KMS-11 (cell line): Measurements from ENCODE around the gene IRF2BP2.

ENCODE experiments used
- H2AFZ ChIP-seq: fragments of 200-600 bp; sonication (generic); 2 replicates; pipeline ENCODE4 v1.6.1; 2016; ENCODE audit warnings: antibody characterized with exemption, mixed run types, low read depth
- H3K27ac ChIP-seq: fragments of 200-600 bp; sonication (generic); 2 replicates; pipeline ENCODE4 v1.6.1; 2016; ENCODE audit warnings: mild to moderate bottlenecking, mixed run types
- H3K27me3 ChIP-seq: fragments of 200-600 bp; sonication (generic); 2 replicates; pipeline ENCODE4 v1.6.1; 2017; ENCODE audit warnings: mild to moderate bottlenecking, low read depth, mixed run types, moderate library complexity; ENCODE audit not compliant: insufficient read depth
- H3K36me3 ChIP-seq: fragments of 200-600 bp; sonication (generic); 2 replicates; pipeline ENCODE4 v1.6.1; 2017; ENCODE audit warnings: mild to moderate bottlenecking, mixed run types; ENCODE audit not compliant: insufficient read depth
- H3K4me1 ChIP-seq: fragments of 200-600 bp; sonication (generic); 2 replicates; pipeline ENCODE4 v1.6.1; 2016; ENCODE audit warnings: mild to moderate bottlenecking, low read depth, mixed run types; ENCODE audit not compliant: poor library complexity, severe bottlenecking
- H3K4me2 ChIP-seq: fragments of 200-600 bp; sonication (generic); 2 replicates; pipeline ENCODE4 v1.7.0; 2016; ENCODE audit warnings: mild to moderate bottlenecking, mixed run types
- H3K4me3 ChIP-seq: fragments of 200-600 bp; sonication (generic); IDR thresholded peaks from 2 replicates; pipeline ENCODE4 v1.6.1; 2017; ENCODE audit warnings: low read depth, low read length, mixed read lengths; ENCODE audit not compliant: insufficient read depth
- H3K79me2 ChIP-seq: fragments of 200-600 bp; sonication (generic); 2 replicates; pipeline ENCODE4 v1.6.1; 2016; ENCODE audit warnings: low read depth, mixed run types; ENCODE audit not compliant: insufficient read depth
- H3K9ac ChIP-seq: fragments of 200-600 bp; sonication (generic); 2 replicates; pipeline ENCODE4 v1.6.1; 2016; ENCODE audit warnings: mild to moderate bottlenecking, mixed run types
- H4K20me1 ChIP-seq: fragments of 200-600 bp; sonication (generic); 2 replicates; pipeline ENCODE4 v1.6.1; 2016; ENCODE audit warnings: mild to moderate bottlenecking, mixed run types; ENCODE audit not compliant: insufficient read depth
- TF ChIP-seq, protein P1 (sequence below): fragments of 200-600 bp; sonication (generic); conservative IDR thresholded peaks from 2 replicates; pipeline ENCODE4 v1.6.1; 2017; ENCODE audit warnings: low read depth, mild to moderate bottlenecking, antibody characterized with exemption, low read length, moderate library complexity, mixed read lengths

Gene IRF2BP2

DNA sequence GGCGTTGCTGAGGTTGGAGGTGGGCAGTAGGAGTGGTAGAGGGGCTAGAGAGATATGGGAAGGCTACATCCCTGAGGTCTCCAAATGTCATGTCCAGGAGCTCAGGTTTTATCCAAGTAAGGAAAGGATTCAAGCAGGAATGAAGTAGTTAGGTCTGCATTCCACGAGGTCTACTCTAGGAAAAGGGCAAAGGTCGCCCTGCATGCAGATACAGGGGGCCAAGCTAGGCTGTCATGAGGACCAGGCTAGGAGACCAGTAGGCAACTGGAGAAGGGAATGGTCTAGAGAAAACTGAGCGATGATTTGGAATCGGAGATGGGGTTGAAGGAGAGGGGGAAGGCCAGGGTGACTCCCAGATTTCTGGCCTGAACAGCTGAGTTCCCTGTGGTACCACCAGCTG is 48.7 kb downstream of the IRF2BP2 start:
- no peaks in the 10 kb centered on the region for H3K4me1 ChIP-seq
- H3K79me2 ChIP-seq, result no peaks in the 10 kb centered on the region
- no peaks in the 10 kb centered on the region for H3K27me3 ChIP-seq
- H3K9ac ChIP-seq, result no peak overlapping the region
- no peaks in the 10 kb centered on the region for H4K20me1 ChIP-seq
- no peak overlapping the region for H3K4me3 ChIP-seq
- TF ChIP-seq, protein P1, sequence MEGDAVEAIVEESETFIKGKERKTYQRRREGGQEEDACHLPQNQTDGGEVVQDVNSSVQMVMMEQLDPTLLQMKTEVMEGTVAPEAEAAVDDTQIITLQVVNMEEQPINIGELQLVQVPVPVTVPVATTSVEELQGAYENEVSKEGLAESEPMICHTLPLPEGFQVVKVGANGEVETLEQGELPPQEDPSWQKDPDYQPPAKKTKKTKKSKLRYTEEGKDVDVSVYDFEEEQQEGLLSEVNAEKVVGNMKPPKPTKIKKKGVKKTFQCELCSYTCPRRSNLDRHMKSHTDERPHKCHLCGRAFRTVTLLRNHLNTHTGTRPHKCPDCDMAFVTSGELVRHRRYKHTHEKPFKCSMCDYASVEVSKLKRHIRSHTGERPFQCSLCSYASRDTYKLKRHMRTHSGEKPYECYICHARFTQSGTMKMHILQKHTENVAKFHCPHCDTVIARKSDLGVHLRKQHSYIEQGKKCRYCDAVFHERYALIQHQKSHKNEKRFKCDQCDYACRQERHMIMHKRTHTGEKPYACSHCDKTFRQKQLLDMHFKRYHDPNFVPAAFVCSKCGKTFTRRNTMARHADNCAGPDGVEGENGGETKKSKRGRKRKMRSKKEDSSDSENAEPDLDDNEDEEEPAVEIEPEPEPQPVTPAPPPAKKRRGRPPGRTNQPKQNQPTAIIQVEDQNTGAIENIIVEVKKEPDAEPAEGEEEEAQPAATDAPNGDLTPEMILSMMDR, result no peak
- no peak overlapping the region for H2AFZ ChIP-seq
- no peak overlapping the region for H3K4me2 ChIP-seq
- no peaks in the 10 kb centered on the region for H3K36me3 ChIP-seq
- H3K27ac ChIP-seq, result no peak overlapping the region

DNA sequence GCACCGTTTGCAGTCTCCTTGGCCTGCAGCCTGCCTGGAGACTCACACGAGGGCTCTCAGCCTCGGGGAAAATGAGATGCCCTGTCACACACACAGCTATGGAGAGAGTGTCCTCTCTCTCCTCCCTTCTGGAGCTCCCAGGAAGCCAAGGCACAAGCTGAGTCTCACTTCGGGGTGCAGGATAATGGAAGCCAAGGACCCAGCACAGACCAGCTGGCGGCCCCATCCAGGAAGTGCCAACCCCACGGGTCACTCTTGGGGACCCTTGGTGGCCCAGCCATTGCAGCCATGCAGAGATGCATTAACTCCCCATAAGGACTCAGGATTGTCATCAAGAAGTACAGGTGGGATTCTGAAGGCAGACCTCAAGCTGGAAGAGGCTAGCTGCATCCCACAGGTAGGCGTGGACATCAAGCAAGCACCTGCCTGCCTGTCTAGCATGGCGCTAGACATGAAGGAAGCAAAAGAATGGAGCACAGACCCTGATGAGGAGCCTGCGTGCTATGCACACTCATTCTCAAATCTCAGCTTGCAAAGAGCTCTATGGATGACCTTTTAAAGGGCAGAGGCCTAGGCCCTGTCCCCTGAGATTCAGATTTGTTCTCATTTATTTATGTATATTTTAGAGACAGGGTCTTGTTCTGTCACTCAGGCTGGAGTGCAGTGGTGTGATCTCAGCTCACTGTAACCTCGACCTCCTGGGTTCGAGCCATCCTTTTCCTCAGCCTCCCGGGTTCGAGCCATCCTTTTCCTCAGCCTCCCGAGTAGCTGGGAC is 49.9 kb downstream of the IRF2BP2 start:
- Histone ChIP-seq H3K27me3 (no peaks in the 10 kb centered on the region), H3K4me1 (no peaks in the 10 kb centered on the region), H2AFZ (no peak overlapping the region), H3K4me2 (no peak overlapping the region), H3K36me3 (no peaks in the 10 kb centered on the region), H3K4me3 (no peak overlapping the region), H3K27ac (no peak overlapping the region), H3K9ac (no peak overlapping the region), H3K79me2 (no peaks in the 10 kb centered on the region), H4K20me1 (no peaks in the 10 kb centered on the region)
- TF ChIP-seq, protein P1, result no peak

DNA sequence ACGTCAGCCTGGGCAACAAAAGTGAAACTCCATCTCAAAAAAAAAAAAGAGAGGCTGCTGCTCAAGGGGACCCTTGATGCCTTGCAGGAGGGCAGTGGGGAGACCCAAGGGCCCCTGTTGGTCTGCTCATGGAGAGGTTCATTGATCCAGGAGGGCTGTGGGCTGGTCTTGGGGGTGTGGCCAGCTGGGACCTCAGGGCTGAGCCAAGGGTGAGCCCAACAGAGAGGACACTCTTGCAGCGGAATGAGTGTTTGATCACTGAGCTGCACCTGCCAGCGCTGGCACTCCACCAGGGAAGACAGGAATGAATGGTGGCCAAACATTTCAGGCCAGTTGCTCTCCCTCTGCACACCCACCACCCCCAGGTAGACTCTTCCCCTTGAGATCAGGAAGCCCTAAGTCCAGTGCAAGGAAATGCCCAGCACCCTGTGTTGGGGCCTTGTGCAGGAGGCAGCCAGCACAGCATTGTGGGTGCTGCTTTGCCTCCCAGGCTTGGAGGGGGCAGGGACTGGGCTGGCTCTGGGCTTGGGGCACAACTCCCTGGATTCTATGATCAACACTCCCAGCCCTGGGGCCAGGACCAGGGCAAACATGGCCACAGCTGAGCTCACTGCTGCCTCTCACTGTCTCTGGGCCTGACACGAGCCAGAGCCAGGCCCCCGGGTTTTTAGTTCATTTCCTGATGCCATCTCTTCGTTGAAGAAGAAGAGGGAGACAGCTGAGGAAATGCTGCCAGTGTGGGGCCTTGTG is 50.7 kb downstream of the IRF2BP2 start:
- Histone ChIP-seq H3K4me1 (no peaks in the 10 kb centered on the region), H3K36me3 (no peaks in the 10 kb centered on the region), H3K79me2 (no peaks in the 10 kb centered on the region), H3K9ac (no peak overlapping the region), H3K4me3 (no peak overlapping the region), H3K27ac (no peak overlapping the region), H3K4me2 (no peak overlapping the region), H4K20me1 (no peaks in the 10 kb centered on the region), H3K27me3 (no peaks in the 10 kb centered on the region), H2AFZ (no peak overlapping the region)
- TF ChIP-seq, protein P1, result no peak

DNA sequence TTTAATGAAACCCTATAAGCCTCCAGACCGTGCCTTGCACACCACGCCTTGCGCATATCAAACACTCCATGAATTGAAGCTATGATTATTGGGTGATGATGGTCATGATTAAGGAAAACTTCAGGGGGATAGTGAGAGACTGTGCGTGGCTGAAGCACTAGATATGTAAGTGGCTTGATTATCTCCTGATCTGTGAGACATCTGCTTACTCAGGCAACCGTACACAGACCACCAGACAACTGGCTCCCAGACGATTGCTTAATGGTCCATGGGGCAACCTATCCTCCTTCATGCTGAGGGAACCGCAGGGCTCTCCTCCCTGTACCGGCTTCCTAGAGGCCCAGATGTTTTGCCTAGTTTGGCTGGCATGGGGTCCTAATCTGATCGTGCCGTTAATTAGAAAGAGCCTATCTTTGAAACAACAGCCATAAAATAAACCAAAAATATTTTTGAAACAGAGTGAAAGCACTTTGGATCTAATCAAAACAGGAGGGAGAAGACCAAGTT is 51.6 kb downstream of the IRF2BP2 start:
- no peaks in the 10 kb centered on the region for H3K36me3 ChIP-seq
- H3K27me3 ChIP-seq, result no peaks in the 10 kb centered on the region
- TF ChIP-seq, protein P1, result no peak
- no peak overlapping the region for H3K4me2 ChIP-seq
- H3K4me3 ChIP-seq, result no peak overlapping the region
- H3K79me2 ChIP-seq, result no peaks in the 10 kb centered on the region
- no peak overlapping the region for H3K27ac ChIP-seq
- H4K20me1 ChIP-seq, result no peaks in the 10 kb centered on the region
- H3K9ac ChIP-seq, result no peak overlapping the region
- H3K4me1 ChIP-seq, result no peaks in the 10 kb centered on the region
- H2AFZ ChIP-seq, result no peak overlapping the region
